ENCODE data around the gene WWOX. TPM values are rescaled to one million over a fixed set of nuclear protein-coding genes. Genes with fewer than 3 reads are reported as not detected.
A peak's percentile ranks its signal among the peaks of the same experiment; 100 is the strongest.

WWOX gene
- total and polyA plus RNA-seq, 4 donors: 5.4 to 61.5 (median 18.4) TPM

DNA sequence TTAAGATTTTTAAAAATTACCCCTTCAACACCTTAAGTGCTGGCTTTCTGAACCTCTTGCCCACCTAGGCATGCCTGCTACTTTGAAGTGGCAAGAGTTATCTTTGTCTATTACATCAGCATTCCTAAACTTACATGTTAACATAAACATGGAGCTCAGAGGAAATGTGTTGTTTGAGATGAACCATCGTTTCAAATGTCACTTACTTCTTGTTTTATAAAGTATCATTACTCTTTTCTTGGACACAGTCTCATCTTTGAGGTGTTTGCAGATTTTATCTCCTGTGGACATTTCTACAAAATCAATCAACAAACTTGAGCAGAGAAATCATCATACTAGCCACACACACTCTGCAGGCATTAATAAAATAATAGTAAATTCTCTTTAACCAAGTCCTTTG, 184.9 kb downstream of the WWOX start:
- no peaks in the 10 kb centered on the region for H3K9me3 ChIP-seq (ENCODE audit: control insufficient read depth in 4 of 4, insufficient read depth in 3 of 4, low read length in 3 of 4)
- H3K27ac ChIP-seq (ENCODE audit: low read depth in 1 of 2, low read length in 1 of 2): no peak overlapping the region
- H3K4me3 ChIP-seq: no peak overlapping the region
- DNase-seq (peak in 2 of 3 donors; percentile 61 to 70), ATAC-seq (ENCODE audit: insufficient read depth, low FRiP score) (no peak)
- 54 to 62% methylated on average over 1 of the region's 1 CpG for WGBS, 2 donors
- peaks cover 0 to 61% (median under 1%) of the 10 kb centered on the region in 5 donors for H3K4me1 ChIP-seq (ENCODE audit: control insufficient read depth in 5 of 5, insufficient read depth in 5 of 5, low read length in 5 of 5)
- no peaks in the 10 kb centered on the region for H3K27me3 ChIP-seq (ENCODE audit: control insufficient read depth in 3 of 3, insufficient read depth in 3 of 3, low read length in 2 of 3)
- H3K9ac ChIP-seq (ENCODE audit: insufficient read depth in 1 of 2, low read length in 2 of 2): no peak overlapping the region
- TF ChIP-seq, protein P1, sequence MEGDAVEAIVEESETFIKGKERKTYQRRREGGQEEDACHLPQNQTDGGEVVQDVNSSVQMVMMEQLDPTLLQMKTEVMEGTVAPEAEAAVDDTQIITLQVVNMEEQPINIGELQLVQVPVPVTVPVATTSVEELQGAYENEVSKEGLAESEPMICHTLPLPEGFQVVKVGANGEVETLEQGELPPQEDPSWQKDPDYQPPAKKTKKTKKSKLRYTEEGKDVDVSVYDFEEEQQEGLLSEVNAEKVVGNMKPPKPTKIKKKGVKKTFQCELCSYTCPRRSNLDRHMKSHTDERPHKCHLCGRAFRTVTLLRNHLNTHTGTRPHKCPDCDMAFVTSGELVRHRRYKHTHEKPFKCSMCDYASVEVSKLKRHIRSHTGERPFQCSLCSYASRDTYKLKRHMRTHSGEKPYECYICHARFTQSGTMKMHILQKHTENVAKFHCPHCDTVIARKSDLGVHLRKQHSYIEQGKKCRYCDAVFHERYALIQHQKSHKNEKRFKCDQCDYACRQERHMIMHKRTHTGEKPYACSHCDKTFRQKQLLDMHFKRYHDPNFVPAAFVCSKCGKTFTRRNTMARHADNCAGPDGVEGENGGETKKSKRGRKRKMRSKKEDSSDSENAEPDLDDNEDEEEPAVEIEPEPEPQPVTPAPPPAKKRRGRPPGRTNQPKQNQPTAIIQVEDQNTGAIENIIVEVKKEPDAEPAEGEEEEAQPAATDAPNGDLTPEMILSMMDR (IDR thresholded peaks at IDR 0.05; ENCODE audit: control extremely low read depth, extremely low read depth): no peak
- no peaks in the 10 kb centered on the region for H3K36me3 ChIP-seq (ENCODE audit: control insufficient read depth in 4 of 4, insufficient read depth in 4 of 4, low read length in 4 of 4)

DNA sequence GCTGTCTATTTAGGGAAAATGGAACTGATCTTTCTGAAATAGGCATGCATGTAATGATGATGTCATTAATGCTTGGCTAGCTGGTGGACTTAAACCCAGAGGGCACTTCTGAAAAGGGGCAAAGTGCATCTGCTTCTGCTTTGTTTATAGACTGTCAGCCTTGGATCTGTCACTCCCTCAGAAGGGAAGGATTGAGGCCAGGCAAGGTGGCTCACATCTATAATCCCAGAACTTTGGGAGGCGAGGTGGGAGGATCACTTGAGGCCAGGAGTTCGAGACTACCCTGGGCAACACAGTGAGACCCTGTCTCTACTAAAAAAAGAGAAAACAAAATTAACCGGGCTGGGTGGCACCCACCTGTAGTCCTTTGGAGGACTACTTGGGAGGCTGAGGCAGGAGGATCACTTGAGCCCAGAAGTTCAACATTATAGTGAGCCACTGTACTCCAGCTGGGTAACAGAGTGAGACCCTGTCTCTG, 185.5 kb downstream of the WWOX start:
- no peak overlapping the region for H3K4me3 ChIP-seq
- 93 to 94% methylated on average over 3 of the region's 3 CpGs for WGBS, 2 donors
- no peak overlapping the region for H3K9ac ChIP-seq (ENCODE audit: insufficient read depth in 1 of 2, low read length in 2 of 2)
- no peaks in the 10 kb centered on the region for H3K9me3 ChIP-seq (ENCODE audit: control insufficient read depth in 4 of 4, insufficient read depth in 3 of 4, low read length in 3 of 4)
- H3K4me1 ChIP-seq (ENCODE audit: control insufficient read depth in 5 of 5, insufficient read depth in 5 of 5, low read length in 5 of 5): peaks cover 0 to 63% (median 6%) of the 10 kb centered on the region in 5 donors
- H3K27me3 ChIP-seq (ENCODE audit: control insufficient read depth in 3 of 3, insufficient read depth in 3 of 3, low read length in 2 of 3): no peaks in the 10 kb centered on the region
- H3K27ac ChIP-seq (ENCODE audit: low read depth in 1 of 2, low read length in 1 of 2): no peak overlapping the region
- no peaks in the 10 kb centered on the region for H3K36me3 ChIP-seq (ENCODE audit: control insufficient read depth in 4 of 4, insufficient read depth in 4 of 4, low read length in 4 of 4)
- ATAC-seq (ENCODE audit: insufficient read depth, low FRiP score): no peak
- DNase-seq: no peak
- TF ChIP-seq, protein P1 (IDR thresholded peaks at IDR 0.05; ENCODE audit: control extremely low read depth, extremely low read depth): no peak

DNA sequence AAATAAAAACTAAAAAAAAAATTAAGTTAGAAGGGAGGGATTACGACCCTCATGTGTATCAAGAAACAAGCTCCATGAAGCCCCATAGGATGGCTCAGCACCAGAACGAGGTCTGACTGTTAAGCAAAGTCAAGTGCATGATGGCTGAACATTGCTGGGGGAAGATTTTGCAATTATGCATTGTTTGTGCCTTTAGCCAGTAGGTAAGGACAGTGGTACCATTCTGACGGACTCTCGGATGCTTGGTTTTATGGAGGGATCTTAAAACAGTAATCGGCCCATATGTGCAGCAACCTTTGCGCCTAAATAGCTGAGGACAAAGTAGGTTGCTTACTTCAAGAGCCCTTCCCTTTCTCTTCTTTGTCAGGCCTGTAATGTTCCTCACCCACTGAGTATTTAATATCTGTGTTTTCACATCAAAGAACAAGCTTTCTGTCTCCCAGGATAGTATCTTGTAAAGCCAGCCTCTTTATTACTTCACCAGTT, 186.0 kb downstream of the WWOX start:
- H3K4me1 ChIP-seq (ENCODE audit: control insufficient read depth in 5 of 5, insufficient read depth in 5 of 5, low read length in 5 of 5): peaks cover 0 to 68% (median 6%) of the 10 kb centered on the region in 5 donors
- H3K9me3 ChIP-seq (ENCODE audit: control insufficient read depth in 4 of 4, insufficient read depth in 3 of 4, low read length in 3 of 4): no peaks in the 10 kb centered on the region
- no peaks in the 10 kb centered on the region for H3K27me3 ChIP-seq (ENCODE audit: control insufficient read depth in 3 of 3, insufficient read depth in 3 of 3, low read length in 2 of 3)
- H3K9ac ChIP-seq (ENCODE audit: insufficient read depth in 1 of 2, low read length in 2 of 2): no peak overlapping the region
- ATAC-seq (ENCODE audit: insufficient read depth, low FRiP score): no peak
- H3K36me3 ChIP-seq (ENCODE audit: control insufficient read depth in 4 of 4, insufficient read depth in 4 of 4, low read length in 4 of 4): no peaks in the 10 kb centered on the region
- H3K4me3 ChIP-seq: no peak overlapping the region
- no peak overlapping the region for H3K27ac ChIP-seq (ENCODE audit: low read depth in 1 of 2, low read length in 1 of 2)
- WGBS, 2 donors: 76 to 86% methylated on average over 6 of the region's 6 CpGs
- TF ChIP-seq, protein P1 (IDR thresholded peaks at IDR 0.05; ENCODE audit: control extremely low read depth, extremely low read depth): no peak
- DNase-seq: no peak

GRCh38 chr16:78286065-78286464, 186.6 kb downstream of the WWOX start:
- DNase-seq: peak in 1 of 3 donors; percentile 31
- Histone ChIP-seq H3K27me3 (ENCODE audit: control insufficient read depth in 3 of 3, insufficient read depth in 3 of 3, low read length in 2 of 3) (no peaks in the 10 kb centered on the region), H3K27ac (ENCODE audit: low read depth in 1 of 2, low read length in 1 of 2) (no peak overlapping the region), H3K36me3 (ENCODE audit: control insufficient read depth in 4 of 4, insufficient read depth in 4 of 4, low read length in 4 of 4) (no peaks in the 10 kb centered on the region), H3K4me3 (no peak overlapping the region), H3K9me3 (ENCODE audit: control insufficient read depth in 4 of 4, insufficient read depth in 3 of 4, low read length in 3 of 4) (no peaks in the 10 kb centered on the region), H3K9ac (ENCODE audit: insufficient read depth in 1 of 2, low read length in 2 of 2) (no peak overlapping the region), H3K4me1 (ENCODE audit: control insufficient read depth in 5 of 5, insufficient read depth in 5 of 5, low read length in 5 of 5) (peaks cover 0 to 73% (median 6%) of the 10 kb centered on the region in 5 donors)
- TF ChIP-seq, protein P1 (IDR thresholded peaks at IDR 0.05; ENCODE audit: control extremely low read depth, extremely low read depth): no peak
- 90 to 92% methylated on average over 4 of the region's 4 CpGs for WGBS, 2 donors
- ATAC-seq (ENCODE audit: insufficient read depth, low FRiP score): no peak
